Fibroblast of skin of left quadriceps (primary cell): ENCODE measurements around the gene MTREX.

ENCODE experiments used
- DNase-seq, 2 experiments: peaks; one replicate each; pipeline ENCODE4 v3.0.0-alpha.2; 2013; ENCODE audit warnings: low read depth in 2 of 2

MTREX gene

GRCh38 chr5:55324815-55325418 is 17.1 kb downstream of the MTREX start:
- peak; percentile 32 for DNase-seq

- DNase-seq = no peak
Measured at GRCh38 chr5:55325621-55326020, 17.8 kb downstream of the MTREX start.

GRCh38 chr5:55327281-55327680 is 19.5 kb downstream of the MTREX start:
- DNase-seq = no peak

GRCh38 chr5:55331321-55331720 is 23.5 kb downstream of the MTREX start:
- no peak for DNase-seq

DNA sequence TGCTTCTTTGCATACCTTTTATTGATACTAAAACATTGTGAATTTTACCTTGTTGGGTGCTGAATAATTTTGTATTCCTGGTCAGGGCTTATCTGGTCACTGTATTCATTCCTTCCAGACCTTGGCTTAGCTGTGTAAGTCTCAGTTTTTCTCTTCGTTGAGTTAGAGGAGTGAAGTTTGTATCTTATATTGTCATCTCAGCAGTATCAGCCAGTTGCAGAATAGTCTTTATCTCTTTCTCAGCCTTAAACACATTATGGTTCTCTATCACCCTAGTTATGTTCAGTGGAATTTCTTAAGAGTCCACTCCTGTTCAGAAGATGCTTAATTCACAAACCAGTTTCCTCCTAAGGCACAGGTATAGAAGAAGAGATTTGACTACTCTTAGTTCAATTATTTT is 25.2 kb downstream of the MTREX start:
- DNase-seq = no peak

GRCh38 chr5:55333811-55334210 is 26.0 kb downstream of the MTREX start:
- no peak for DNase-seq

- no peak for DNase-seq
Measured at GRCh38 chr5:55338092-55338613, 30.4 kb downstream of the MTREX start.

DNA sequence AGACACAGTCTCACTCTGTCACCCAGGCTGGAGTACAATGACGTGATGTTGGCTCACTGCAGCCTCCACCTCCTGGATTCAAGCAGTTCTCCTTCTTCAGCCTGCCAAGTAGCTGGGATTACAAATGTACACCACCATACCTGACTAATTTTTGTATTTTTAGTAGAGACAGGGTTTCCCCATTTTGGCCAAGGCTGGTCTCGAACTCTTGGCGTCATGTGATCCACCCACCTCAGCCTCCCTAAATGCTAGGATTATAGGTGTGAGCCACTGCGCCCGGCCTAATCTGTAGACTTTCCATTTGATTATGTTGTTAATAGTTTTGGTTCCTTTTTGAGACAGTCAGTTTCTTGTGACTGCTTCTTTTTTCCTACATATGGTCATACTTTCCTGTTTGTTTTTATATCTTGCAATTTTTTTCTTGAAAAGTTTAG is 31.0 kb downstream of the MTREX start:
- DNase-seq = no peak

- DNase-seq = no peak
Measured at GRCh38 chr5:55343107-55343506, 35.3 kb downstream of the MTREX start.

GRCh38 chr5:55343609-55344008 is 35.8 kb downstream of the MTREX start:
- DNase-seq = no peak

DNA sequence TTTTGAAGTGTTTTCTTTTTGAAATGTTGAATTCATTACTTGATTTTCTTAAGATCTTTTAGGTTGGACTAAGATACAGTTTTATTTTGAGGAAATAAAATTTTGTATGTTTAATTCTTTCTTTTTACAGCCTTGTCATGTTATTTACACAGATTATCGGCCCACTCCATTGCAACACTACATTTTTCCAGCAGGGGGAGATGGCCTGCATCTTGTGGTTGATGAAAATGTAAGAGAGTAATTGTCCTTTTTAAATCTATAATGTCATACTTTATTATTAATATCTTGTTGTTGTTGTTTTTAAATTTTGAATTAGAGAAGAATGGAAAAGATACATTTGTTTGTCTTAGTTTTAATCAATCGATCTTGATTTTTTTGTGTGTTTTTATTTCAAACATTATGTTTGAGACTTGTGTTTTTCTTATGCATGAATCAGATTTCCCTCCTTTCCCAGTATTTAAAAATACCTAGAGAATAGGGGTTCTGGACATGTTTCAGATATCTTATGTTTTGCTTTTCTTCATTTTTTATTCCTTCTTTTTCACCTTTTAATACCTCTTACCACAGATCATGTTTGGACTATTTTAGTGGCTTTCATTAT is 36.7 kb downstream of the MTREX start:
- DNase-seq = peak; percentile 31 to 36

DNA sequence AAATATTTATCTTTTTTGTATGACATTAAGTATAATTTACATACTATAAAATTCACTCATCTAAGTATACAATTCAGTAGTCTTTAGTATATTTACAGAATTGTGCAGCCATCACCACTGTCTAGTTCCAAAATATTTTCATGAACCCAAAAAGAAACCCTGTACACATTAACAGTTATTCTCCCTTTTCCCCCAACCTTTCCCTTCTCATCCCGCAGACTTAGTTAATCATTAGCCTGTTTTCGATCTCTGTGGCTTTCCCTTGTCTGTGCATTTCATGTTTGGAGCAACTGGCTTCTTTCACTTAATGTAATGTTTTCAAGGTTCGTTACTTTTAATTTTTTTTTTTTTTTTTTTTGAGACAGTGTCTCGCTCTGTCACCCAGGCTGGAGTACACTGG is 37.5 kb downstream of the MTREX start:
- no peak for DNase-seq

GRCh38 chr5:55347786-55348185 is 40.0 kb downstream of the MTREX start:
- no peak for DNase-seq

- DNase-seq = no peak
Measured at GRCh38 chr5:55350754-55351153, 43.0 kb downstream of the MTREX start.

DNA sequence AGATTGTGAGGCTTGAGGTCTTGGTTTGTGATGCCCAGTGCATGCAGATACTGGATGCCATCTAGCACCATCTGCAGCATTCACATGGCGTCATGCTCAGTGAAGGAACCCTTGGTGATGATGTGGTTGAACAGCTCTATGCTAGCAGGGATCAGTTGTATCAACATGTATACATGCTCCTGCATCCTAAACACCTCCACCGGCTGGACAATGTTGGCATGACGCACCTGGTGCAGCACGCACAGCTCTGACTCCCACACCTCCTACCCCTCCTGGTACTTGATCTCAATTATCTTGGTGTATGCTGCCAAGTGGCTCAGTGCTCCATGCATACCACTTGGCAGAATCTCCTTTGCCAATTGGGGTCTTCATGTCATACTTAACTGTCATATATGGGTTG is 49.1 kb downstream of the MTREX start:
- DNase-seq = no peak

DNA sequence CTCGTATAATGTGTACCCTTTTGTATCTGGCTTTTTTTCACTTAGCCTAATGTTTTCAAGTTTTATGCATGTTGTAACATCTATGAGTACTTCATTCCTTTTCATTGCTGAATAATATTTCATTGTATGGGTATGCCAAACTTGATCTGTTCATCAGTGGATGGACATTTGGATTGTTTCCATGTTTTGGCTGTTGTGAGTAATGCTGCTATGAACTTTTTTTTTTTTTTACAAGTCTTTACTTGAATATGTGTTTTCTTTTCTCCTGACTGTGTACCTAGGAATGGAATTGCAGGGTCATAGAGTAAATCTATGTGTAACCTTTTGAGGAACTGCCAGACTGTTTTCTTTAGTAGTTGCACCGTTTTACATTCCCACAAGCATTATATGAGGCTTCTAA is 52.4 kb downstream of the MTREX start:
- no peak for DNase-seq

GRCh38 chr5:55363856-55364255 is 56.1 kb downstream of the MTREX start:
- peak; percentile 16 to 27 for DNase-seq

DNA sequence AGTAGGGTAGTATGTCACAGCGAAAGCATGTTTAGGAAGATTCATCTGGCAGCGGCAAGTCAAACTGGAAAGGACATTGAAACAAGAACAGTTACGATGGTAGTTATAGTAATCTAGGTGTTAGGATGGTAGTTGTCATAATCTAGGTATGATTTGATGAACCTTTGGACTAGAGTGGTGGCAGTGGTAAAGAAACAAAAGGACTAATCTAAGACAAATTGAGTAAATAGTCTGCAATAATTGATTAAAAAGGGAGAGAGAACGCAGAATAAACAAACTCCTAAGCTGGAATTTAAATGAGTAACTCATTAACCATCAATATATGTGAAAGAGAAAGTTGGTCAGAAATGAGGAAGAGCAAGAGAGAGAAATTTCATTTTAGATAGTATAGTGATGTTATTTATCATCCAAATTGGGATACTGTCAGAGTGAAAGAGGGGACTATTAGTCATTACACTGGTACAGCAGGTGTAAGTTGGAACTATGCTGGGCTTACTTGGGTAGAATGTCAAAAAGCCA is 56.8 kb downstream of the MTREX start:
- no peak for DNase-seq

- no peak for DNase-seq
Measured at GRCh38 chr5:55370291-55370925, 62.6 kb downstream of the MTREX start.

DNA sequence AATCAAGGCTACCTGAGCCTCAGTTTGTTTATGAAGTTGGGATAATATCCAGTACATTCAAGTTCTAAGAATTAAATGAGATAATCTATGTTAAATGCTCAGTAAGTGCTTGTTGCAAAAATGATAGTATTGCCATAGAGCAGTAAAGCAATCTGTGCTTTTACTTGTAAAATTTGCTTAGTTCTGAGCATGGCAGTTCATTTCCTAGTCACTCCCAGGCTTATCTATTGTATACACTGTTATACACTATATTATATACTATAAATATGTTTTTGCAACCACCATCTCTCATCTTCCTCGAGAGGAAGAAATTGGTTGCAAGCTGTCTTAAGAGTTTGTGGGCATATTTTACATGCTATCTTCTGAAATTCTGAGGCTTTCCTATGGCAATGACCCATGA is 63.4 kb downstream of the MTREX start:
- DNase-seq = no peak

DNA sequence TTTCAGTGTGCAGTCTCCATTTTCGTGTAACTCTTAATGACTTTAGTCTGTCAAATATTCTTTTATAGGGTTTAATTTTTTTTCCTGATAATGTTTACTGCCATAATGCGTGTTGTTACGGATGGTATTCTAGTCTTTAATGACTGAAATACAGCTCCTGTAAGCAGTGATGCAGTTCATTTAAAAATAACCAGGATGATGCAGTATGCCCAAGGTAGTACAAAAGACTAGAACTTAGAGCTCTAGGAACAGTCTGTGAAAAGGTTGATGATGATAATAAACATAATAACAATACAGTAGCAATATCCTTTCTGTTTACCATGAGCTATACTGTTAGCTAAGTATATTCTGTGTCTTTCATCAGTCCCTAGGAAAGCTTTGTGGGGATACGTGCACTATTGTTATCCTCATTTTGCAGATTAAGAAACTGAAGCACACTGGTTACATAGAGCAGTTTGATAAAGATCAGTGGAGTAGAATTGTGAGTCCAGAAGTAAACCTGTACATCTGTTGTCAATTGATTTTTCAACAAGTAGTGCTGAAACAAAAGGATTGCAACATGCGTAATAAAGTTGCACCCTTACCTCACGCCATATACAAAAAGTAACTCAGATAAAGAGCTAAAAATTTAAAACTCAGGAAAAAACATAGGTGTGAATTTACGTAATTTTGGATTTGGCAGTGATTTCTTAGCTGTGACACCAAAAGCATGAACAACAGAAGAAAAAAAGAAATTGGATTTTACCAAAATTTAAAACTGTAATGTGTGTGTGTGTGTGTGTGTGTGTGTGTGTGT is 64.5 kb downstream of the MTREX start:
- DNase-seq = no peak

DNA sequence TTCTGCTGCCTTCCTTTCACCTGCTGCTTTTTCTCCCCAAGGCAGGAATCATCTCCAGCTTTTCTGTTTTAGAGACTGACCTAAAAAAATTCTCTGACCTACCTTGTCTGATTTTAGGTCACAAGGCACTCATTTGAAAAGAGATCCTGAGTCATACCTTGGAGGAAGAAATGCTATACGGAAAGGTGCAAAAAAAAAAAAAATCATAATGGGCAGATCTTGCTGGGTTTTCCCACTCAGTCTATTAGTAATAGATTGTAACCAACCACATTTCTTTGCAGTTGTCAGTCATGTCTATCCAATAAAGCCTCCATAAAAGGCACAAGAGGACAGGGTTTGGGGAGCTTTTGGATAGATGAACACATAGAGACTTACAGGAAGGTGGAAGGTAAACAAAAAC is 70.0 kb downstream of the MTREX start:
- no peak for DNase-seq
